ENCODE data around the gene DNASE2. TPM values are rescaled to one million over a fixed set of nuclear protein-coding genes. Genes with fewer than 3 reads are reported as not detected.
A peak's percentile ranks its signal among the peaks of the same experiment; 100 is the strongest.

DNASE2 gene
- total and polyA plus RNA-seq, 8 donors = 18.7 to 72.8 (median 21.7) TPM

DNA sequence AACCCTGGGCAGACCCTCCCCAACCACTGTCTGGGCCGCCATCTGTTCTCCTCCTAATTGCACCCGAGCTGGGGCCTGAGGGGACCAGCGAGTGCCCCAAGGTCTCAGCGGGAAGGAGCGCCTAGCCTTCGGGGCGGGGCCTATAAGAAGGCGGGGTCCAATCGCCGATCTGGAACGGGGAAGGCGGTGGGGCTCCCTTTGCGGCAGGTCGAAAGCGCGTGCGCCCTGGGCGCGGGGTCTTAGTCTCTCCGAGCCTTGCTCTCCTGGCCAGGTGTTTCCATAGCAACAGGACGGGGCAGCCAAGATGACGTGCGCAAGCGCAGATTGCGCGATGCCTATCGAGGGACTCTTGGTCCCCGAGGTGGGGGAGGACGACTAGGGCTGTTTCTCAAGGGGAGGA is 40.2 kb downstream of the DNASE2 start:
- intact Hi-C loops (cut with DNase I) = no loop called here
- no peak for TF ChIP-seq CTCF (IDR thresholded peaks at IDR 0.05)

GRCh38 chr19:12840091-12841079 is 40.9 kb downstream of the DNASE2 start:
- peaks cover 62 to 100% of the 10 kb centered on the region in 2 donors for H3K27me3 ChIP-seq
- H3K4me1 ChIP-seq = peaks cover 0 to 12% of the 10 kb centered on the region in 2 donors
- H3K9me3 ChIP-seq = no peaks in the 10 kb centered on the region
- no peaks in the 10 kb centered on the region for H3K36me3 ChIP-seq
- DNase-seq (peak in 2 of 4 donors; percentile 69 to 86), ATAC-seq (peak; percentile 81)
- no peak for TF ChIP-seq CTCF (IDR thresholded peaks at IDR 0.05)
- intact Hi-C loops (cut with DNase I) = no loop called here
- H3K27ac ChIP-seq = no peak overlapping the region
- H3K4me3 ChIP-seq = peak overlapping the region in 1 of 2 donors; percentile 4

More for the DNA sequence above, 40.2 kb downstream of the DNASE2 start:
- Histone ChIP-seq H3K27me3 (peaks cover 55 to 100% of the 10 kb centered on the region in 2 donors), H3K4me3 (peak overlapping the region in 1 of 2 donors; percentile 4), H3K36me3 (no peaks in the 10 kb centered on the region), H3K4me1 (peaks cover 0 to 12% of the 10 kb centered on the region in 2 donors), H3K9me3 (no peaks in the 10 kb centered on the region), H3K27ac (no peak overlapping the region)
- ATAC-seq (peak; percentile 10), DNase-seq (no peak)

- ATAC-seq = no peak
- Histone ChIP-seq H3K36me3 (no peaks in the 10 kb centered on the region), H3K9me3 (no peaks in the 10 kb centered on the region), H3K27ac (no peak overlapping the region), H3K27me3 (peaks cover 74 to 100% of the 10 kb centered on the region in 2 donors), H3K4me3 (no peak overlapping the region), H3K4me1 (peaks cover 4 to 19% of the 10 kb centered on the region in 2 donors)
- TF ChIP-seq CTCF (IDR thresholded peaks at IDR 0.05) = no peak
- intact Hi-C loops (cut with DNase I) = no loop called here
- no peak for DNase-seq
These were observed 42.1 kb downstream of the DNASE2 start for GRCh38 chr19:12838886-12839756.

- Histone ChIP-seq H3K9me3 (no peaks in the 10 kb centered on the region), H3K4me3 (no peak within 1 kb of the TSS), H3K27me3 (peaks cover 80 to 100% of the 10 kb centered on the region in 2 donors), H3K27ac (no peak within 1 kb of the TSS), H3K36me3 (no peaks in the 10 kb centered on the region), H3K4me1 (peaks cover 4 to 26% of the 10 kb centered on the region in 2 donors)
- ATAC-seq (peak; percentile 76), DNase-seq (peak in 1 of 4 donors; percentile 81)
- peak; percentile 35 to 51 for TF ChIP-seq CTCF (IDR thresholded peaks at IDR 0.05)
- intact Hi-C loops (cut with DNase I) = no loop called here
These were observed 42.9 kb downstream of the DNASE2 start, which contains the start of gene MAST1 for GRCh38 chr19:12838182-12838885. Gene MAST1, plus strand, starts transcription at chr19:12838515. Its CDS starts 58 bp downstream, at chr19:12838573.

Data from left lung (tissue), 10 donors.